ENCODE results near the gene TMEFF2.
"Not testable (repeated sequence)": the region's sequence is repeated elsewhere in the genome, so short reads cannot be mapped to it uniquely, and the experiment has no call there.

The TMEFF2 gene

GRCh38 chr2:192126912-192127311 is 67.8 kb downstream of the TMEFF2 start:
- no peak for DNase-seq

- DNase-seq, result no peak
These were observed 68.3 kb downstream of the TMEFF2 start for GRCh38 chr2:192126426-192126825.

- DNase-seq, result no peak
These were observed 70.2 kb downstream of the TMEFF2 start for GRCh38 chr2:192124571-192124970.

- no peak for DNase-seq
These were observed 70.9 kb downstream of the TMEFF2 start for GRCh38 chr2:192123847-192124246.

- DNase-seq, result no peak
These were observed 71.8 kb downstream of the TMEFF2 start for GRCh38 chr2:192122946-192123345.

GRCh38 chr2:192122141-192122540 is 72.6 kb downstream of the TMEFF2 start:
- DNase-seq, result no peak

- no peak for DNase-seq
These were observed 75.2 kb downstream of the TMEFF2 start for GRCh38 chr2:192119536-192119935.

GRCh38 chr2:192117705-192118104 is 77.0 kb downstream of the TMEFF2 start:
- DNase-seq, result no peak

GRCh38 chr2:192111536-192111935 is 83.2 kb downstream of the TMEFF2 start:
- not testable (repeated sequence) for DNase-seq

- no peak for DNase-seq
These were observed 95.0 kb downstream of the TMEFF2 start for GRCh38 chr2:192099742-192100141.

- DNase-seq, result no peak
These were observed 95.8 kb downstream of the TMEFF2 start for GRCh38 chr2:192098814-192099491.

- no peak for DNase-seq
These were observed 103.3 kb downstream of the TMEFF2 start for GRCh38 chr2:192091476-192091875.

GRCh38 chr2:192090911-192091310 is 103.8 kb downstream of the TMEFF2 start:
- no peak for DNase-seq

GRCh38 chr2:192087398-192087958 is 107.3 kb downstream of the TMEFF2 start:
- no peak for DNase-seq

- DNase-seq, result no peak
These were observed 112.6 kb downstream of the TMEFF2 start for GRCh38 chr2:192082121-192082520.

GRCh38 chr2:192080096-192080495 is 114.6 kb downstream of the TMEFF2 start:
- not testable (repeated sequence) for DNase-seq

- no peak for DNase-seq
These were observed 120.9 kb downstream of the TMEFF2 start for GRCh38 chr2:192073878-192074277.

- DNase-seq, result no peak
These were observed 122.0 kb downstream of the TMEFF2 start for GRCh38 chr2:192072778-192073177.

GRCh38 chr2:192072261-192072660 is 122.5 kb downstream of the TMEFF2 start:
- no peak for DNase-seq

GRCh38 chr2:192070099-192070498 is 124.6 kb downstream of the TMEFF2 start:
- no peak for DNase-seq

- no peak for DNase-seq
These were observed 125.3 kb downstream of the TMEFF2 start for GRCh38 chr2:192069417-192069816.

GRCh38 chr2:192068966-192069365 is 125.8 kb downstream of the TMEFF2 start:
- DNase-seq, result no peak

GRCh38 chr2:192067631-192068030 is 127.1 kb downstream of the TMEFF2 start:
- DNase-seq, result no peak

GRCh38 chr2:192064459-192064858 is 130.3 kb downstream of the TMEFF2 start:
- no peak for DNase-seq

GRCh38 chr2:192060161-192060560 is 134.6 kb downstream of the TMEFF2 start:
- no peak for DNase-seq

Data from CD4-positive, alpha-beta T cell treated with Interleukin-1 beta for 1 hour (primary cell).